NCI-H460 (cell line): ENCODE results near the gene EPB41L3. TPM values are rescaled to one million over a fixed set of nuclear protein-coding genes. Genes with fewer than 3 reads are reported as not detected.

Source experiments
- DNase-seq: peaks from one replicate; pipeline ENCODE4 v3.0.0-alpha.2; 2016; ENCODE audit warnings: low read depth; ENCODE audit errors: extremely low read depth
- polyA plus RNA-seq: library from polyadenylated mRNA; depleted of rRNA; stranded (reverse); fragments of >200 nt; gene quantifications from 2 replicates; pipeline ENCODE4 v1.2.3, GENCODE V29; 2014; cell fraction: nucleus; rRNA removed
- total RNA-seq: library from RNA; depleted of rRNA; stranded (reverse); fragments of >200 nt; shearing (Covaris generic); gene quantifications from 2 replicates; pipeline ENCODE4 v1.2.3, GENCODE V29; 2014; rRNA removed

EPB41L3 gene
- total RNA-seq = 499 and 554 TPM in 2 replicates
- polyA plus RNA-seq = 418 and 480 TPM in 2 replicates

DNA sequence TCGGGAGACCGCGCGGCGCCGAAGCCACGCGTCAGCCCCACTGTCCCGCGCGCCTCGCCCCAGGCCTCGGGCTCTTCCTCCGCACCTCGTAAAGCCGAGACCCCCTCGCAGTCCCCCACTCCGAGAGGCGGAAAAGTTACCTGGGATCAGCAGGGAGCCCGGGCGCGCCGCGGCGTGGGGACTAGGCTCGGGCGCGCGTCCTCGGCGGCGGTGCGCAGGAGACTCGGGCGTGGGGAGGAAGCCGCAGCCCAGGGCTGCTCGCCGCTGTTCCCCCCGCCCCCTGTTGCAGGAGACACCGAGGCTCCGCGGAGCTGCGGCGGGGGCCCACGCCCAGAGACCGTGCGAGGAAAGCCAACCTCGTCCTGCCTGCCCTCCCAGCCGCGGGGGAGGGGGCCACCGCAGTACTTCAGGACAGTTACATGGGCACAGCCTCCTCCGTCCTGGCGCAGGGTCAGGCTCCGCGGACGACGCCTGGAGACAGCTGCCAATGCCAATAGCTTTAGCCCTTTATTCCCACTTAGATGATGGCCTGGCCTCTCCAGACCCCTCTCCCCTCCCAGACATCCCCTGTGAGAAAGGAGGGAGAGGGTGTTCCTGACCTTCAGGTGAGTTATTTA lies at the start of gene EPB41L3:
EPB41L3 (minus strand) TSS at position 225 of the 617 bp plus-strand sequence. CDS start 54,814 bp downstream, outside the sequence.
- peak; percentile 49 for DNase-seq

DNA sequence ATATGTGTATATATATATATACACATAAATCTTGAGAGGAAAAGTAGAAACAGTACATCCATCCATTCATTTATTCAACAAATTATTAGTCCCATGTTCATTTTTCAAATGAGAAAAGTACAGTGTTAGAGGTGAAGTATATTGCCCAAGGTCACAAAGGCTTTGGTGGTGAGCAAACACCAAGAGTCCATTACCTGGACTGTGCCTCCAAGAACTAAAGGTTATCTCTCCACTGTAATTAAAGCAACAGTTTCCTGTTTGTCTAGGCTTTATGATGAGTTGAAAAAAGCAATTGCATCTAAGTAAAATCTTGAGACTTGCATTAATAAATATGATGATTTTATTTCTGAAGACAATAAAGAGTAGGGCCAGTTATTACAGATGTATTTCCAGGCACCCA lies 44.7 kb upstream of the EPB41L3 start:
- no peak for DNase-seq

DNA sequence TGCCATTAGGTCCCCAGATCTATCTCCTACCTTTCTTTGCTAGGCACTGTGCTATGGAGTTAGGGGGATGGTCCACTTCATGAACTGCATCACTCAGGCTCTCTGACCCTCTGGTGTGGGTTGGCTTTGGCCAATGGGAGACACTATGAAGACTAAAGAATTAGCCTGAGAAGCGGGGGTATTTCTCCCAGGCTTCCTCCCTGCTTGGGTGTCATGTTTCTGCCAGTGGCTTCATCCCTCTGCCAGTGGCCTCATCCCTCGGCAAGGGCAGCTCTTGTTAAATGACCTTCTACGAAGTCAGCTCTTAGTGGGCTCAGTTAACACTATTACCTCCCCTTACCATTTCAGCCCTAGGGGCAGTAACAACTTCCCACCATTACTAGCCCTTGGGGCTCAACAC lies 41.9 kb upstream of the EPB41L3 start:
- no peak for DNase-seq

GRCh38 chr18:5584746-5585417 lies 41.1 kb upstream of the EPB41L3 start:
- peak; percentile 41 for DNase-seq

DNA sequence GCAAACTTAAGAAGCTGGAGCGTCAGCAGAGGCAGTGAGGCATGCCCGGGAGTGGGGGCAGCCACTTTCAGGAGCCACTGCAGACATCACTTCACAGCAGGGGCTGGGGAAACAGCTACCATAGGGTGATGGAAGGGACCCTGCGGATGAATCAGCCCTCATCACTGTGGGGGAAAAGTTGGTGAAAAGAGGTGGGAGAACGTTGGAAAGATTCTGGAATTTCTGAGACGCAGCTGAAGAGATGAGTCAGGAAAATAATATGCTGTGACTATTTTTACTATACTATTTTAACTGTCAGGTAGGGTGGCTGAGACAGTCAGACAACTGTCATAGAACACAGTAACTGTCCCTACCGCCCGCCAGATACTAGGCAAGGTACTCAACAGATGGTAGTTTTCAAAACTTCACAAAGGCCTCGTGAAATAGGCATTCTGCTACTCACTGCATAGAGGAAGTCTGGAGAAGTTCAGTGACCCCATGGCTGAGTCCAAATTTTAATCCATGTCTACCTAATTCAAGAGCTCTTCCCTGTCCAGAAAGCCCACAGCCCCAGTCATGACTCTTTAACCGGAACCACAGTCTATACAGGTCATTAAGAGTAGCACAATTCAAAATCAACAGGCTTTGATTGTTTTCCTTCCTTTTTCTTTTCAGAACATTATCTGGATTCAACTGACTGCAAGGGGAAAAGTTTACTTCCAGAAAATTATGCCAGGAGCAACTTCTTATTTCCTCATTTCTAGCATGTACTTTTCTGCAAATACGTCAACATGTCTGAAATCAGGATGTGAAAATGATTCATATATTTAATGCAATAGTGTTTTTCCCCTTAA lies 39.3 kb upstream of the EPB41L3 start:
- DNase-seq = peak; percentile 66

DNA sequence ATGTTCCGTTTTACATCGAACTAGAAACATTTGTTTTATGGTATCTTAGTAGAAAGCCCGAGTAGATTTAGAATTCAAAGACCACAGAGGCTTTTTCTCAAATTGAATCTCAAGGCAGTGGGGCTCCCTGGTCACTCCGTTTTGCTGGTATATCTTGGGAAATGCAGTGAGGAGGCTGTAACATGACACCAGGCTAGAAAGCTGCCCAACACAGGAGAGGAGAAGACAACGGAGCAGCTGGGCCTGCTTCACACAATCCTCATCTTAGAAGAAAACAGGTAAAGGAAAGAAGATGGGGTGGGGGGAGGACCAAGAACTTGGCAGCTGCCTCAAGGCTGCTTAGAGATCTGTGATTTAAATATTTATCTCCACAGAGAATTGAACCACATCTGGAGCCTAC lies 38.3 kb upstream of the EPB41L3 start:
- DNase-seq = peak; percentile 26

DNA sequence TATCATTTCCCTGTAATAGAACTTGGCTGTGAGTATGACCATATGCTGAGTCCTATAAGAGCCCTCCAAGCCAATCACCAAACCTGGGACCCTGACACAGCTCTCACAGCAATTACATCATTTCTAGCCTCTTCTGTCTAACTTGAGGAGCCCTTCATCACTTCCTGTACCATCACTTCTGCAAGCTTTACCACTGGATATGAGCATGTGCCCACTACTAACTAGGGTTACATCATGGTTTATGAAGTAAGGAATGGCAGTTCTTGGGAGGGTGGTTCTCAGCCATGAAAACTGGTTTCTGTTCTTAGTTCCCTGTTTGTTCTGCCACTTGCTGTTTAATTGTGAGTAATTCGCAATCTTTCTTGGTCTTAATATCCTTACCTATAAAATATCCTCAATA lies 31.0 kb upstream of the EPB41L3 start:
- no peak for DNase-seq

GRCh38 chr18:5571666-5572065 lies 27.9 kb upstream of the EPB41L3 start:
- no peak for DNase-seq

DNA sequence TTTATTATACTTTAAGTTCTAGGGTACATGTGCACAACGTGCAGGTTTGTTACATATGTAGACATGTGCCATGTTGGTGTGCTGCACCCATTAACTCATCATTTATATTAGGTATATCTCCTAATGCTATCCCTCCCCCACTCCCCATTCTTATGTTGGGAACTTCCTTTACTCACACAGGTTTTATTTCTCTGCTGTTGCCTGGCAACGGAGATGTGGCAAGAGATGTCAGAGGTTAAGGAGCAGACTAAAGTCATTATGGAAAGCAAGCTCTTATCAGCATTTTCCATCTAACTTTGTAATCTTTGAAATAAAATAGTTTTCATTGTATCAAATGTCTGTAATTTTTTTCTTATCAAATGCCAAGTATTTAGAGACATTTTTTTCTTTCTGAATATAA lies 26.8 kb upstream of the EPB41L3 start:
- DNase-seq = peak; percentile 45

DNA sequence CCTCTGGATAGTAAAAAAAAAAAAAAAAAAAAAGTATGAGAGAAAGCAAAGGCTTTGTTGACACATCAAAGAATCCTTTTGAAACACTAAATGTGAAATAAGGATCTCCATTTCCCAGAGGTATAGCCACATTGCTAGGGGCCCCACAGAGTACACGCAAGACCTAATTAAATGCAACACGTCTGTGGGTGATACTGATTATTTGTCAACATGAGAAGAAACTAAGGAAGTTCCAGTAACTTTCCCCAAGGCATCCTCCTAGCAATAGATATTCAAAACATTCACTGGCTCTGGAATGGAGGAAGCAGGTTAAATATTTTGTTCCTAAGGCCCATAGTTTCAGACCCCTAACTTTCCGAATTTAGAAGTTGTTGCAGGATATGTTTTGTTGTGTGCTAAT lies 24.6 kb upstream of the EPB41L3 start:
- no peak for DNase-seq

GRCh38 chr18:5558851-5559250 lies 15.1 kb upstream of the EPB41L3 start:
- DNase-seq = no peak

GRCh38 chr18:5556310-5556974 lies 12.6 kb upstream of the EPB41L3 start:
- DNase-seq = no peak

GRCh38 chr18:5554629-5555028 lies 10.8 kb upstream of the EPB41L3 start:
- DNase-seq = no peak

- peak; percentile 62 for DNase-seq
Measured at GRCh38 chr18:5546660-5547059, 2.9 kb upstream of the EPB41L3 start.

DNA sequence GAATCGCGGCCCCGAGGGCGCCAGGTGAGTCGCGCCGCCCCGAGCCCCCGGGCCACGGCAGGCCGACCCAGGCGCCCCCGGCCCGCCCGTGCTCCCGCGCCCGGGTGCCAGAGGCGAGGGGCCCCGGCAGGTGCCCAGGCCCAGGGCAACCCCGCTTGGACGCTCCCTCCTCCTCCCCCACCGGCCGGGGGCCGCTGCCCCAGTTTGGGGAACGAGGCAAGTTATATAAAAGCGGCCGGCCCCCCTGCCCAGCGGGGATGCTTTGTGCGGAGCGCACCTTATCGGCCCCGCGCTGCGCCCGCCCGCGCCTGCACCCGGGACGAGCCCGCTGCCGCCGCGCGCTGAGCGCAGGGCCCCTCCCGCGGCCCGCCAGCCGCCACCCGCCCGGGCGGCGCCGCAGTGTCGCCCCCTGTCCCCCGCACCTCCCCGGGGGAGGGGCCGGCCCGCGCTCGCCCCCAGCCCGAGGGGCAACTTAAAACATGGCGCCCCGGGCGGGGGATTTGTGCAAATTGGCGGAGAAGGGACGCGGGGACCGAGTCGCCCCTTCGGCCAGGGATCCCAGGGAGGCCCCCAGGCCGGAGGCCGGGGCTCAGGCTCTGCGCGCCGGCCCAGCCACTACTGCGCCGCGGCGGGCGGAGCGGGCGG lies 639 bp downstream of the EPB41L3 start:
- DNase-seq = no peak

DNA sequence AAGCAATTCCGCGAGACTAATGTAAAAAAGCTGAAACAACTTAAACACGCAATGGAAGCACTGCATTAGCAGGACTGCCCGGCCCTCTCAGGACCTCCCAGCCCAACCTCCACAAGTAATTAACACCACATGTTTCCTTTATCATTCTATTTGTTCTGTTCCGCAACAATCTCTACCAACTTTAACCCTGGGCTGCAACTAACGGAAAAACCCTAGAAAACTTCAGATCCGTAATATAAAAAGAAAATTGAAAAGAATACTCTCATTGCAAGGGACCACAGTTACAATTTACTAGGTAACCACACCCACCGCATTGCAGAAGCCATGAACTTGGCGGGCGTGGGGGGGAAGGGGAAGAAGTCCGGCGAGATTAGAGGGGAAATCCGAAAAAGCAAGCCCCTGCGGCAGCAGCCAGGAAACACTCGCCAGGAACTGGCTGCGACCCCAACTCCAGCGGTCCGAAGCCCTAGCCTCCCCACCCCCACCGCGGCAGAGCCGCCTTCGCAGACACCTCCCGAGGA lies 1.2 kb downstream of the EPB41L3 start:
- no peak for DNase-seq

DNA sequence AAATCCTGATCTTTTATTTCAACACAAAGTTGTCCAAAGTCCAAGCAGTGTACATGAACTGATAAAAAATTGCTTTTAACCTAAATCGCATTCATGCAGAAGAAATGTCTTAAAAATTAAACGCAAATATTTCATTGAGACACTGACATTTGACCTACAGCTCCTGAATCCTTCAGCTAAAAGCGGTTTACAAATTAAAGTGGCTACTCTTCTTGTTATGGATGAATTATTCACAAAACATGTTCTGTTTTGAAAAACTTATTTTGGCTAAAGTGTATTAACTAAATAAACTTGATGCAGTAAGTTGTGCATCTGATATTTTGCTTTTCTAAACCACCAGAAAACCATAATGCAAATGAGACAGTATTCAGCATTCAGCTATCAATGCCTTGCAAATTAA lies 2.2 kb downstream of the EPB41L3 start:
- DNase-seq = no peak

DNA sequence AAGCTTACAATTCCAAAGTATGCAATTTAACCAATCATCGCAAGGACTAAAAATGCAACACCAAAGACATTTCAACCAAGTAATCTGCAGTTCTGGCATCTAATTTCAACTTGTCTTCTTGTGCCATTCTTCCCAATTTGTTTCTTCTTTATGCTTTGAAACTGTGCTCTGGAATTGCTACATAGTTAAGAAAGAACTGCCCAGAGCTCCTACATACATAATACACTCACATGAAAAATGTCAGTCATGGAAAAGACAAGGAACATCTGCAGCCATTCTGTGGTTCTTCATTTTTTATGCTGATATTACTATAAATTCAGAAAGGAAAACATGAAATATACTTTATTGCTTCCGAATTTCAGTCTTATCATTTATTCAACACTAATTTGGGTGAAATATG lies 4.4 kb downstream of the EPB41L3 start:
- DNase-seq = no peak

DNA sequence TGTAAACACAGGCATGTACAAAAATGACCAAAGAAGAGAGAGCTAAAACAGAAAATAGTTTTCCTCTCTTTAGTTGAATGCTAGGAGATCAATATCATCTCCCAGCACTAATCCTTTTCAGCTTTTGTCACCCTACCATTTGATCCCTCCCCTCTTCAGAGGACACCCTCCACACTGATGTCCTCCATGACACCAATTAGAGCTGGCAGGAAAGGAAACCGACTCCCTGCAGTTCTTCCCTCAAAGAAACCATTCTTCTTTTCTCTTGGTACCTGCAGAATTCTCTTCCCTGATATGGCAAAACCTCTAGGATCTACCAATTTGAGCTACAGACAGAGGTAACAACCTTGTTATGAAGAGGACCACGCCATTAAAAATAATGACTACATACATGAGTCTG lies 5.3 kb downstream of the EPB41L3 start:
- DNase-seq = no peak

GRCh38 chr18:5537860-5538259 lies 5.9 kb downstream of the EPB41L3 start:
- no peak for DNase-seq
